Uterus (tissue), 2 donors: ENCODE results near the gene PHTF2.

Experiments
- CTCF ChIP-seq, 4 experiments: fragments of 200-600 bp in 2 of 4; fragments of 450-650 bp in 2 of 4; sonication (generic) in 2 of 4; IDR thresholded peaks; one replicate each; pipeline ENCODE4 v1.5.1; 2016 to 2019; ENCODE audit warnings: antibody characterized with exemption in 4 of 4, mild to moderate bottlenecking in 2 of 4, moderate library complexity in 1 of 4
- POLR2A ChIP-seq, 2 donors: fragments of 450-650 bp; IDR thresholded peaks; one replicate each; pipeline ENCODE4 v1.6.1; 2016; ENCODE audit warnings: antibody characterized with exemption in 2 of 2, mild to moderate bottlenecking in 1 of 2, moderate library complexity in 1 of 2

- TF ChIP-seq CTCF (IDR thresholded peaks at IDR 0.05) = no peak
- no peak for TF ChIP-seq POLR2A (IDR thresholded peaks at IDR 0.05)
Observed at GRCh38 chr7:77859343-77859742, 60.8 kb downstream of the PHTF2 start.
